ENCODE results near the gene CIAO3. TPM values are rescaled to one million over a fixed set of nuclear protein-coding genes. Genes with fewer than 3 reads are reported as not detected.

The CIAO3 gene
- total RNA-seq, 2 donors from 2014 or later = 41.4 to 43.3 TPM

GRCh38 chr16:728890-729744, 11.7 kb downstream of the CIAO3 start:
- TF ChIP-seq, protein P1, sequence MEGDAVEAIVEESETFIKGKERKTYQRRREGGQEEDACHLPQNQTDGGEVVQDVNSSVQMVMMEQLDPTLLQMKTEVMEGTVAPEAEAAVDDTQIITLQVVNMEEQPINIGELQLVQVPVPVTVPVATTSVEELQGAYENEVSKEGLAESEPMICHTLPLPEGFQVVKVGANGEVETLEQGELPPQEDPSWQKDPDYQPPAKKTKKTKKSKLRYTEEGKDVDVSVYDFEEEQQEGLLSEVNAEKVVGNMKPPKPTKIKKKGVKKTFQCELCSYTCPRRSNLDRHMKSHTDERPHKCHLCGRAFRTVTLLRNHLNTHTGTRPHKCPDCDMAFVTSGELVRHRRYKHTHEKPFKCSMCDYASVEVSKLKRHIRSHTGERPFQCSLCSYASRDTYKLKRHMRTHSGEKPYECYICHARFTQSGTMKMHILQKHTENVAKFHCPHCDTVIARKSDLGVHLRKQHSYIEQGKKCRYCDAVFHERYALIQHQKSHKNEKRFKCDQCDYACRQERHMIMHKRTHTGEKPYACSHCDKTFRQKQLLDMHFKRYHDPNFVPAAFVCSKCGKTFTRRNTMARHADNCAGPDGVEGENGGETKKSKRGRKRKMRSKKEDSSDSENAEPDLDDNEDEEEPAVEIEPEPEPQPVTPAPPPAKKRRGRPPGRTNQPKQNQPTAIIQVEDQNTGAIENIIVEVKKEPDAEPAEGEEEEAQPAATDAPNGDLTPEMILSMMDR (conservative IDR thresholded peaks at IDR 0.05) = no peak
- Mint-ChIP-seq H3K36me3 (ENCODE audit: low read depth) (peaks cover 9% of the 10 kb centered on the region), H3K4me1 (no peaks in the 10 kb centered on the region), H3K9me3 (no peaks in the 10 kb centered on the region), H3K27ac (no peak overlapping the region), H3K27me3 (ENCODE audit: insufficient read depth) (peaks cover 15% of the 10 kb centered on the region), H3K4me3 (peak overlapping the region; percentile 44)
- peak; percentile 72 for DNase-seq
- H3K27ac ChIP-seq (ENCODE audit: low read depth, low read length) = no peak overlapping the region
- peaks cover 19% of the 10 kb centered on the region for H3K27me3 ChIP-seq (ENCODE audit: control insufficient read depth, insufficient read depth, low read length, poor library complexity, severe bottlenecking)
- H3K36me3 ChIP-seq (ENCODE audit: control insufficient read depth, insufficient read depth, low read length) = peaks cover 10% of the 10 kb centered on the region
- H3K9me3 ChIP-seq (ENCODE audit: control insufficient read depth, low read length) = no peaks in the 10 kb centered on the region
- 81 to 88% methylated on average over 27 to 55 of the region's 55 CpGs for WGBS, 2 experiments (ENCODE audit: insufficient coverage in 1 of 2, insufficient read length in 1 of 2)
- H3K4me3 ChIP-seq (ENCODE audit: low read length) = no peak overlapping the region
- H3K9ac ChIP-seq (ENCODE audit: extremely low read depth, low read length, poor library complexity, severe bottlenecking) = no peak overlapping the region
- peaks cover 3% of the 10 kb centered on the region for H3K4me1 ChIP-seq (ENCODE audit: control insufficient read depth, insufficient read depth, low read length)

- Histone ChIP-seq H3K4me3 (ENCODE audit: low read length) (peak overlapping the region; percentile 66), H3K9me3 (ENCODE audit: control insufficient read depth, low read length) (no peaks in the 10 kb centered on the region), H3K9ac (ENCODE audit: extremely low read depth, low read length, poor library complexity, severe bottlenecking) (no peak overlapping the region), H3K36me3 (ENCODE audit: control insufficient read depth, insufficient read depth, low read length) (peaks cover 4% of the 10 kb centered on the region), H3K27me3 (ENCODE audit: control insufficient read depth, insufficient read depth, low read length, poor library complexity, severe bottlenecking) (peaks cover 19% of the 10 kb centered on the region), H3K4me1 (ENCODE audit: control insufficient read depth, insufficient read depth, low read length) (peaks cover 3% of the 10 kb centered on the region), H3K27ac (ENCODE audit: low read depth, low read length) (no peak overlapping the region)
- Mint-ChIP-seq H3K36me3 (ENCODE audit: low read depth) (peaks cover 9% of the 10 kb centered on the region), H3K27ac (no peak overlapping the region), H3K9me3 (no peaks in the 10 kb centered on the region), H3K27me3 (ENCODE audit: insufficient read depth) (peaks cover 15% of the 10 kb centered on the region), H3K4me3 (peak overlapping the region; percentile 44), H3K4me1 (no peaks in the 10 kb centered on the region)
- DNase-seq = peak; percentile 91
- TF ChIP-seq, protein P1 (conservative IDR thresholded peaks at IDR 0.05) = no peak
- 3 to 4% methylated on average over 16 to 80 of the region's 80 CpGs for WGBS, 2 experiments (ENCODE audit: insufficient coverage in 1 of 2, insufficient read length in 1 of 2)
Measured at GRCh38 chr16:728131-728889, 12.5 kb downstream of the CIAO3 start.

GRCh38 chr16:727291-727977, 13.4 kb downstream of the CIAO3 start:
- no peaks in the 10 kb centered on the region for H3K9me3 Mint-ChIP-seq
- no peaks in the 10 kb centered on the region for H3K36me3 ChIP-seq (ENCODE audit: control insufficient read depth, insufficient read depth, low read length)
- H3K9ac ChIP-seq (ENCODE audit: extremely low read depth, low read length, poor library complexity, severe bottlenecking) = no peak overlapping the region
- peaks cover 15% of the 10 kb centered on the region for H3K27me3 Mint-ChIP-seq (ENCODE audit: insufficient read depth)
- peaks cover 3% of the 10 kb centered on the region for H3K36me3 Mint-ChIP-seq (ENCODE audit: low read depth)
- peaks cover 3% of the 10 kb centered on the region for H3K4me1 ChIP-seq (ENCODE audit: control insufficient read depth, insufficient read depth, low read length)
- H3K4me3 Mint-ChIP-seq = peak overlapping the region; percentile 44
- H3K4me3 ChIP-seq (ENCODE audit: low read length) = peak overlapping the region; percentile 79
- WGBS, 2 experiments (ENCODE audit: insufficient coverage in 1 of 2, insufficient read length in 1 of 2) = 3 to 4% methylated on average over 37 to 61 of the region's 61 CpGs
- no peak for DNase-seq
- no peaks in the 10 kb centered on the region for H3K9me3 ChIP-seq (ENCODE audit: control insufficient read depth, low read length)
- H3K27ac Mint-ChIP-seq = no peak overlapping the region
- TF ChIP-seq, protein P1 (conservative IDR thresholded peaks at IDR 0.05) = no peak
- H3K4me1 Mint-ChIP-seq = no peaks in the 10 kb centered on the region
- H3K27ac ChIP-seq (ENCODE audit: low read depth, low read length) = no peak overlapping the region
- peaks cover 19% of the 10 kb centered on the region for H3K27me3 ChIP-seq (ENCODE audit: control insufficient read depth, insufficient read depth, low read length, poor library complexity, severe bottlenecking)
